ENCODE measurements around the gene CORO2B. TPM values are rescaled to one million over a fixed set of nuclear protein-coding genes. Genes with fewer than 3 reads are reported as not detected.

The CORO2B gene
- total RNA-seq, 1 experiment from 2014 or later: 0.14 TPM

DNA sequence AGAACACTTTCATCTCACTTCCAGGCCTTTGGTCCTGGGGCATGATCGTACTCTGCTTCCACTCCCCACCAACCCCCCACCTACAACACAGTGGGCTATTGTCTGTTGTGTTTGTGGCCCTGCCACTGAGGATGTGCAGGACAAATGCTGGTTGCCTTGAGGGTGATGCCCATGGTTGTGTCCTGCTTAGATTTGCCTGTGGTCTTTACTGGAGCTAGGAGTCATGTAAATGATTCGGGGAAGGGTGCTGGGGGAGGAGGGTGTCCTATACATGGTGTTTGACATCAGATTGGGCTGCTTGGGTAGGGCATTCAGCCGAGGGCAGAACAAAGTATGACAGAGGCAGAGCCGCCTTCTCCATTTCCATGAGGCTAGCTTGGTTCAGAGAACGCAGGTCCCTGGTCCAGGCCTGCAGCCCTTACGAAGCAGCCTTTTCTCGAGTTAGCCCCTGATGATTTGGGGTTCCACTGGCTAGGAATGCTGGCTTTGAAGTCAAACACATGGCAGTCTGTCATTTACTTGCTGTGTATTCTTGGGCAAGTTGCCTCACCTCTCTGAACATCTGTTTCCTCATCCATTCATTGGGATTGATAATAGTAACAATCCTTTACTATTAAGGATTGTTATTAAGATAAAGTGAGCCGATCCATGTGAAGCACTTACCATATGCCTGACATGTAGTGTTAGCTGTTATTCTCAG lies 6.9 kb downstream of the CORO2B start:
- Mint-ChIP-seq H3K36me3 (ENCODE audit: insufficient read depth, unreplicated experiment) (no peaks in the 10 kb centered on the region), H3K4me1 (ENCODE audit: low read depth, unreplicated experiment) (peaks cover 8% of the 10 kb centered on the region), H3K27me3 (ENCODE audit: unreplicated experiment) (peaks cover 20% of the 10 kb centered on the region), H3K27ac (ENCODE audit: unreplicated experiment) (peak overlapping the region; percentile 11), H3K9me3 (ENCODE audit: low read depth, unreplicated experiment) (no peaks in the 10 kb centered on the region), H3K4me3 (ENCODE audit: low read depth, unreplicated experiment) (no peak overlapping the region)
- CTCF ChIA-PET: interaction anchor here (1.0 to 1.2 kb wide), 2 partner anchors 26 to 279 kb away, joined by 3 to 5 read pairs; no protein-coding TSS in a partner anchor
- no peak for DNase-seq
- TF ChIP-seq, protein P1, sequence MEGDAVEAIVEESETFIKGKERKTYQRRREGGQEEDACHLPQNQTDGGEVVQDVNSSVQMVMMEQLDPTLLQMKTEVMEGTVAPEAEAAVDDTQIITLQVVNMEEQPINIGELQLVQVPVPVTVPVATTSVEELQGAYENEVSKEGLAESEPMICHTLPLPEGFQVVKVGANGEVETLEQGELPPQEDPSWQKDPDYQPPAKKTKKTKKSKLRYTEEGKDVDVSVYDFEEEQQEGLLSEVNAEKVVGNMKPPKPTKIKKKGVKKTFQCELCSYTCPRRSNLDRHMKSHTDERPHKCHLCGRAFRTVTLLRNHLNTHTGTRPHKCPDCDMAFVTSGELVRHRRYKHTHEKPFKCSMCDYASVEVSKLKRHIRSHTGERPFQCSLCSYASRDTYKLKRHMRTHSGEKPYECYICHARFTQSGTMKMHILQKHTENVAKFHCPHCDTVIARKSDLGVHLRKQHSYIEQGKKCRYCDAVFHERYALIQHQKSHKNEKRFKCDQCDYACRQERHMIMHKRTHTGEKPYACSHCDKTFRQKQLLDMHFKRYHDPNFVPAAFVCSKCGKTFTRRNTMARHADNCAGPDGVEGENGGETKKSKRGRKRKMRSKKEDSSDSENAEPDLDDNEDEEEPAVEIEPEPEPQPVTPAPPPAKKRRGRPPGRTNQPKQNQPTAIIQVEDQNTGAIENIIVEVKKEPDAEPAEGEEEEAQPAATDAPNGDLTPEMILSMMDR (IDR thresholded peaks at IDR 0.05; ENCODE audit: unreplicated experiment): no peak
- no TSS peak for BruUV-seq (replicated peaks)
- intact Hi-C loops (cut with micrococcal nuclease; ENCODE audit: unreplicated experiment): no loop called here

DNA sequence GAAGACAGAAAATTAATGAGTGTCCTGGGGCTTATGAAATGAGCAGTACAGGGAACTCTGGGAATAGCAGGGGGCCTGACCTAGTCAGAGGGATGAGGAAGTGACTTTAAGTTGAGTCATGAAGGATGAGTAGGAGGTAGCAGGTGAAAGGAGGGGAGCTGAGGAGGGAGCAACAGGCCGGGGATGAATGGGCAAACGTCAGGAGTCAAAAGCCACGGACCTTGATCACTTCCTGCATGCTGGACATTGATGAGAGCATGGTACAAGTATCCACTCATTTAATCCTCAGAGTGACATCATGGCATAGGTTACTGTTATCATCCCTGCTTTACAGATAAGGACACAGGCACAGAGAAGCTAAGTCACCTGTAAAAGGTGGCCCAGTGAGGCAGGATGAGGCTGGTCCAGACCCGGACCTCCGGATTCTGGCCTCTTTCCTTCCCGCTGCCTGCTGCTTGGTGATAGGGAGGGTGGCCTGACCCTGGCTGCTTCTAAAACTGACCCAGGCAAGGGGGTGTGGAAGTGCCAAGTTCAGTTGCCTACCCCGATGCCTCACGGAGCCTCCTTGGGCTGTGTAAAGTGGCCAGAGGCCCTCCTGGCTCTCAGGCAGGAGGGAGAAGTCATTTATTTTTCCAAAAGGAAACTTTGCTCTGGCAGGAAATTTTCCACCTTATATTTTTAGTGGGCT lies 7.6 kb downstream of the CORO2B start:
- BruUV-seq (replicated peaks): no TSS peak
- Mint-ChIP-seq H3K27ac (ENCODE audit: unreplicated experiment) (peak overlapping the region; percentile 11), H3K36me3 (ENCODE audit: insufficient read depth, unreplicated experiment) (no peaks in the 10 kb centered on the region), H3K27me3 (ENCODE audit: unreplicated experiment) (peaks cover 20% of the 10 kb centered on the region), H3K9me3 (ENCODE audit: low read depth, unreplicated experiment) (no peaks in the 10 kb centered on the region), H3K4me1 (ENCODE audit: low read depth, unreplicated experiment) (peaks cover 8% of the 10 kb centered on the region), H3K4me3 (ENCODE audit: low read depth, unreplicated experiment) (no peak overlapping the region)
- CTCF ChIA-PET: interaction anchor here (1.0 kb wide), 1 partner anchor 280 kb away, joined by 3 read pairs; no protein-coding TSS in a partner anchor
- DNase-seq: peak; percentile 41
- intact Hi-C loops (cut with micrococcal nuclease; ENCODE audit: unreplicated experiment): no loop called here
- TF ChIP-seq, protein P1 (IDR thresholded peaks at IDR 0.05; ENCODE audit: unreplicated experiment): no peak

GRCh38 chr15:68587769-68588385 lies 9.1 kb downstream of the CORO2B start:
- DNase-seq: no peak
- Mint-ChIP-seq H3K9me3 (ENCODE audit: low read depth, unreplicated experiment) (no peaks in the 10 kb centered on the region), H3K4me3 (ENCODE audit: low read depth, unreplicated experiment) (no peak overlapping the region), H3K36me3 (ENCODE audit: insufficient read depth, unreplicated experiment) (no peaks in the 10 kb centered on the region), H3K27ac (ENCODE audit: unreplicated experiment) (no peak overlapping the region), H3K27me3 (ENCODE audit: unreplicated experiment) (peaks cover 28% of the 10 kb centered on the region), H3K4me1 (ENCODE audit: low read depth, unreplicated experiment) (peaks cover 8% of the 10 kb centered on the region)
- CTCF ChIA-PET: no interaction called here
- TF ChIP-seq, protein P1 (IDR thresholded peaks at IDR 0.05; ENCODE audit: unreplicated experiment): no peak
- intact Hi-C loops (cut with micrococcal nuclease; ENCODE audit: unreplicated experiment): no loop called here
- no TSS peak for BruUV-seq (replicated peaks)

DNA sequence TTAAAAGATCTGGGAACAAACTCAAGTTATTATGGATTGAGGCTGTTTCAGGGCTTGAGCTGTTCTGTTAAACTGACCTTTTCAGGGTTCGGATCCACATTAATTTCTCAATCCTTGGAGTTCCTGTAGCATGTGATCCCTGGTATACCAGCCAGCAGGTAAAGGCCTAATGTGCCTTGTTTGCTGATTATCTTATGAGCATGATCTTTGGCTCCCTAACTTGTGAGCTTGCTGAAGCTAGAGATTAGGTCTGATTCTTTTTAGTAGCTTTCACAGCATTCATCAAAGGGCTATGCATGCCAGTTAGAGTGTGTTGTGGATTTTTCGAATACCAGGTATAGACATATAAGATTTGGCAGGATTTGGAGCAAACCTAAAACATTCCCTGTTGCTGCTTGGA lies 10.3 kb downstream of the CORO2B start:
- DNase-seq: no peak
- no peaks in the 10 kb centered on the region for H3K9me3 Mint-ChIP-seq (ENCODE audit: low read depth, unreplicated experiment)
- H3K27ac Mint-ChIP-seq (ENCODE audit: unreplicated experiment): no peak overlapping the region
- CTCF ChIA-PET: interaction anchor here (0.9 kb wide), 1 partner anchor 284 kb away, joined by 4 read pairs; no protein-coding TSS in a partner anchor
- no peaks in the 10 kb centered on the region for H3K36me3 Mint-ChIP-seq (ENCODE audit: insufficient read depth, unreplicated experiment)
- TF ChIP-seq, protein P1 (IDR thresholded peaks at IDR 0.05; ENCODE audit: unreplicated experiment): no peak
- H3K27me3 Mint-ChIP-seq (ENCODE audit: unreplicated experiment): peaks cover 40% of the 10 kb centered on the region
- BruUV-seq (replicated peaks): no TSS peak
- peaks cover 8% of the 10 kb centered on the region for H3K4me1 Mint-ChIP-seq (ENCODE audit: low read depth, unreplicated experiment)
- intact Hi-C loops (cut with micrococcal nuclease; ENCODE audit: unreplicated experiment): no loop called here
- H3K4me3 Mint-ChIP-seq (ENCODE audit: low read depth, unreplicated experiment): no peak overlapping the region

All from Calu3 (cell line).